WTC11 (cell line): Measurements from ENCODE around the gene PMEPA1. TPM values are rescaled to one million over a fixed set of nuclear protein-coding genes. Genes with fewer than 3 reads are reported as not detected.

Experiments
- ATAC-seq: fragments of 200-7000 bp; cut with Tn5 transposase; 2 replicates; pipeline ENCODE4 v1.10.0; 2021; ENCODE audit warnings: mild to moderate bottlenecking, moderate library complexity
- CTCF ChIA-PET: fragments of 300-600 bp; sonication (Branson Sonifier 250); formaldehyde crosslinking; loops from one replicate; lab custom pipeline; 2021; ENCODE audit warnings: antibody characterized with exemption; lab: Charles Lee
- POLR2A ChIA-PET: fragments of 350-600 bp; sonication (Branson Sonifier 250); formaldehyde crosslinking; loops from one replicate; lab custom pipeline; 2021; ENCODE audit warnings: antibody characterized with exemption; lab: Charles Lee
- DNase-seq: peaks from one replicate; pipeline ENCODE4 v3.0.0; 2021; ENCODE audit warnings: low spot score
- H3K27ac Mint-ChIP-seq: 2 replicates; pipeline ENCODE4 v1.8.0; 2021; ENCODE audit warnings: mixed read lengths
- H3K27me3 Mint-ChIP-seq: 2 replicates; pipeline ENCODE4 v1.8.0; 2021; ENCODE audit warnings: low read depth, mild to moderate bottlenecking, moderate library complexity, mixed read lengths
- H3K36me3 Mint-ChIP-seq: 2 replicates; pipeline ENCODE4 v1.8.0; 2021; ENCODE audit warnings: mixed read lengths
- H3K4me1 Mint-ChIP-seq: 2 replicates; pipeline ENCODE4 v1.8.0; 2022; ENCODE audit warnings: mixed read lengths
- H3K4me3 Mint-ChIP-seq: 2 replicates; pipeline ENCODE4 v1.8.0; 2021; ENCODE audit warnings: mild to moderate bottlenecking, moderate library complexity, mixed read lengths
- H3K9me3 Mint-ChIP-seq: 2 replicates; pipeline ENCODE4 v1.8.0; 2021; ENCODE audit warnings: mixed read lengths
- CREB1 ChIP-seq: sonication (generic); formaldehyde crosslinking; IDR thresholded peaks from 2 replicates; pipeline ENCODE4 v1.8.0; 2023; ENCODE audit warnings: mild to moderate bottlenecking, missing genetic modification reagents
- EMX1 ChIP-seq: fragments of 250-450 bp; sonication (Bioruptor Pico); IDR thresholded peaks from 2 replicates; pipeline ENCODE4 v1.8.0; 2021; ENCODE audit warnings: mild to moderate bottlenecking
- FOXK1 ChIP-seq: sonication (generic); formaldehyde crosslinking; IDR thresholded peaks from 2 replicates; pipeline ENCODE4 v1.8.0; 2022; ENCODE audit warnings: mild to moderate bottlenecking, moderate library complexity, missing genetic modification reagents
- FOXP1 ChIP-seq: sonication (generic); formaldehyde crosslinking; IDR thresholded peaks from 2 replicates; pipeline ENCODE4 v1.8.0; 2022; ENCODE audit warnings: missing genetic modification reagents, mild to moderate bottlenecking, moderate library complexity, borderline replicate concordance
- IRF2 ChIP-seq: sonication (generic); formaldehyde crosslinking; IDR thresholded peaks from 2 replicates; pipeline ENCODE4 v1.8.0; 2022; ENCODE audit warnings: low read depth, missing genetic modification reagents, borderline replicate concordance
- MYBL2 ChIP-seq: sonication (generic); formaldehyde crosslinking; IDR thresholded peaks from 2 replicates; pipeline ENCODE4 v1.8.1; 2023; ENCODE audit warnings: mild to moderate bottlenecking, moderate library complexity, missing genetic modification reagents
- OVOL2 ChIP-seq: fragments of 250-450 bp; sonication (Bioruptor Pico); IDR thresholded peaks from 2 replicates; pipeline ENCODE4 v1.9.0; 2021; ENCODE audit warnings: mild to moderate bottlenecking, borderline replicate concordance
- RELA ChIP-seq: sonication (generic); formaldehyde crosslinking; IDR thresholded peaks from 2 replicates; pipeline ENCODE4 v1.8.1; 2022; ENCODE audit warnings: missing genetic modification reagents, mild to moderate bottlenecking, borderline replicate concordance
- SOX15 ChIP-seq: fragments of 250-450 bp; sonication (Bioruptor Pico); IDR thresholded peaks from 2 replicates; pipeline ENCODE4 v1.9.0; 2021; ENCODE audit warnings: mild to moderate bottlenecking
- TEAD1 ChIP-seq: sonication (generic); formaldehyde crosslinking; IDR thresholded peaks from 2 replicates; pipeline ENCODE4 v1.8.0; 2022; ENCODE audit warnings: mild to moderate bottlenecking, missing genetic modification reagents
- TEAD4 ChIP-seq: sonication (generic); formaldehyde crosslinking; IDR thresholded peaks from 2 replicates; pipeline ENCODE4 v1.8.0; 2022; ENCODE audit warnings: mild to moderate bottlenecking, missing genetic modification reagents
- TP53 ChIP-seq: sonication (generic); formaldehyde crosslinking; IDR thresholded peaks from 2 replicates; pipeline ENCODE4 v1.8.1; 2023; ENCODE audit warnings: mild to moderate bottlenecking, missing genetic modification reagents
- ZBTB21 ChIP-seq: sonication (generic); formaldehyde crosslinking; IDR thresholded peaks from 2 replicates; pipeline ENCODE4 v1.8.1; 2023; ENCODE audit warnings: mild to moderate bottlenecking, missing genetic modification reagents, borderline replicate concordance
- ZNF219 ChIP-seq: sonication (generic); formaldehyde crosslinking; IDR thresholded peaks from 2 replicates; pipeline ENCODE4 v1.8.0; 2023; ENCODE audit warnings: missing genetic modification reagents, mild to moderate bottlenecking, borderline replicate concordance
- ZNF263 ChIP-seq: sonication (generic); formaldehyde crosslinking; IDR thresholded peaks from 2 replicates; pipeline ENCODE4 v1.8.1; 2022; ENCODE audit warnings: low read depth, mild to moderate bottlenecking, moderate library complexity, missing genetic modification reagents
- ZNF317 ChIP-seq: sonication (generic); formaldehyde crosslinking; IDR thresholded peaks from 2 replicates; pipeline ENCODE4 v1.8.1; 2023; ENCODE audit warnings: low read depth, mild to moderate bottlenecking, moderate library complexity, missing genetic modification reagents, borderline replicate concordance
- ZNF416 ChIP-seq: fragments of 250-450 bp; sonication (Bioruptor Pico); IDR thresholded peaks from 2 replicates; pipeline ENCODE4 v1.9.0; 2021; ENCODE audit warnings: mild to moderate bottlenecking, inconsistent platforms
- ZNF423 ChIP-seq: fragments of 250-450 bp; sonication (Bioruptor Pico); IDR thresholded peaks from 2 replicates; pipeline ENCODE4 v2.1.2; 2022; ENCODE audit warnings: mild to moderate bottlenecking, moderate library complexity
- total RNA-seq: library from RNA; stranded (reverse); gene quantifications from 3 replicates; pipeline ENCODE4 v1.2.3, GENCODE V29; 2021
- TF ChIP-seq, protein P1 (sequence below): fragments of 200-600 bp; IDR thresholded peaks from 2 replicates; pipeline ENCODE4 v1.8.0; 2022; ENCODE audit warnings: antibody characterized with exemption
- TF ChIP-seq, protein P2 (sequence below): sonication (generic); formaldehyde crosslinking; IDR thresholded peaks from 2 replicates; pipeline ENCODE4 v1.8.1; 2022; ENCODE audit warnings: low read depth, missing genetic modification reagents, borderline replicate concordance
- TF ChIP-seq, protein P3 (sequence below): fragments of 250-450 bp; sonication (Bioruptor Pico); IDR thresholded peaks from 2 replicates; pipeline ENCODE4 v2.1.2; 2022; ENCODE audit warnings: mild to moderate bottlenecking, moderate library complexity
- TF ChIP-seq, protein P4 (sequence below): sonication (generic); formaldehyde crosslinking; IDR thresholded peaks from 2 replicates; pipeline ENCODE4 v1.8.1; 2022; ENCODE audit warnings: mild to moderate bottlenecking, missing genetic modification reagents, moderate library complexity, borderline replicate concordance

The PMEPA1 gene
- total RNA-seq, 1 experiment from 2014 or later = 40.6 TPM

DNA sequence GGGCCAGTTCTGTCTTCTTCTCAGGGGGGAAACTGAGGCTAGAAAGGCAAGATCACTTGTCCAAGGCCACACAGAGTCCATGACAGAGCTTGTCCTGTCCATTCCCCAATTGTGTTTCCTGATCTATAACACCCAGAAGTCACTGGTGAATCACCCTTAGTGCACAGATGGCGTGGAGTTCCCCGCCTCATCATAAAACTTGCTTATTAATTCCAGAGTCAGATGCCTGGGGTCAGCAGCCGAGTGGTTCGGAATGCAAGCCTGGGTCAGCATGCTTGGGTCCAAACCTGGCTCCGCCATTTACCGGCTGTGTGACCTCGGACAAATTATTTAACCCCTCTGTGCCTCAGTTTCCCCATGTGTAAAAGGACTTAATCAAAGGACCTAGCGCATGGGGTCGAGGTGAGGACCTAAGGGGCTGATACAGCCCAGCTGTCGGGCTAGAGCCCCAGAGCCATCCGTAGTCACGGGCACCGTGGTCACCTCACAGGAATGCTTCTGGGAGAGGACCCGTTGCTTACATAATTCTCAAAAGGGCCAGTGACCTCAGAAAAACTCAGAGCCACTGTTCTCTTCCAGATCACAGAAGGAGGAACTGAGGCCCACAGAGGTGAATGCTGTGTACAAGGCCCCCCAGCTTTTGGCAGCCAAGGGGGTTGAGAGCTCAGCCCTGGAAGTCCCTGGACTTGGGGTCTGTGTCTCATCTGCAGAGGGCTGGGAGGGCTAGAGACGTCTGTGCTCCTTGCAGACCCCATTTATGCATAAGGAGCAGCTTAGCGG is 88.2 kb downstream of the PMEPA1 start:
- peaks cover 28% of the 10 kb centered on the region for H3K9me3 Mint-ChIP-seq
- no peak for DNase-seq
- H3K4me3 Mint-ChIP-seq = no peak overlapping the region
- H3K27ac Mint-ChIP-seq = no peak overlapping the region
- TF ChIP-seq RELA (CRISPR knock-in tag) (no peak), SOX15 (CRISPR knock-in tag) (no peak)
- TF ChIP-seq, protein P1, sequence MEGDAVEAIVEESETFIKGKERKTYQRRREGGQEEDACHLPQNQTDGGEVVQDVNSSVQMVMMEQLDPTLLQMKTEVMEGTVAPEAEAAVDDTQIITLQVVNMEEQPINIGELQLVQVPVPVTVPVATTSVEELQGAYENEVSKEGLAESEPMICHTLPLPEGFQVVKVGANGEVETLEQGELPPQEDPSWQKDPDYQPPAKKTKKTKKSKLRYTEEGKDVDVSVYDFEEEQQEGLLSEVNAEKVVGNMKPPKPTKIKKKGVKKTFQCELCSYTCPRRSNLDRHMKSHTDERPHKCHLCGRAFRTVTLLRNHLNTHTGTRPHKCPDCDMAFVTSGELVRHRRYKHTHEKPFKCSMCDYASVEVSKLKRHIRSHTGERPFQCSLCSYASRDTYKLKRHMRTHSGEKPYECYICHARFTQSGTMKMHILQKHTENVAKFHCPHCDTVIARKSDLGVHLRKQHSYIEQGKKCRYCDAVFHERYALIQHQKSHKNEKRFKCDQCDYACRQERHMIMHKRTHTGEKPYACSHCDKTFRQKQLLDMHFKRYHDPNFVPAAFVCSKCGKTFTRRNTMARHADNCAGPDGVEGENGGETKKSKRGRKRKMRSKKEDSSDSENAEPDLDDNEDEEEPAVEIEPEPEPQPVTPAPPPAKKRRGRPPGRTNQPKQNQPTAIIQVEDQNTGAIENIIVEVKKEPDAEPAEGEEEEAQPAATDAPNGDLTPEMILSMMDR = no peak
- ChIA-PET CTCF (interaction anchor here (1.0 to 3.7 kb wide), 14 partner anchors 10 to 591 kb away, joined by 3 to 37 read pairs (median 8); no protein-coding TSS in a partner anchor), POLR2A (no interaction called here)
- peaks cover 9% of the 10 kb centered on the region for H3K4me1 Mint-ChIP-seq
- ATAC-seq = no peak
- H3K27me3 Mint-ChIP-seq = no peaks in the 10 kb centered on the region; the same call in 1 of the 2 replicates
- peaks cover 11% of the 10 kb centered on the region for H3K36me3 Mint-ChIP-seq

DNA sequence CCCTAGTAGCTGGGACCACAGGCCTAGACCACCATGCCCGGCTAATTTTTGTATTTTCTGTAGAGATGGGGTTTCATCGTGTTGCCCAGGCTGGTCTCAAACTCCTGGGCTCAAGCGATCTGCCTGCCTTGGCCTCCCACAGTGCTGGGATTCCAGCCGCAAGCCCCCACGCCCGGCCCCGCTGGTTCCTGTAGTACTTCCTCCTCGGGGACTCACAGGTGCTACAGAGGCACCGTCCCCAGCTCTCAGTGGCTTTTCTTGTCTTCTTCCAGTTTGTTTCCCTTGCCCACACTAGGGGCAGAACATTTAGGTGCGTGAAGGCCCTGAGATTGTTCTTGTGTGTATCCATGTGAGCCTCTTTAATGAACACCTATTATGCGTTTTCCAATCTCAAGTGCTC is 88.8 kb downstream of the PMEPA1 start:
- peaks cover 25% of the 10 kb centered on the region for H3K9me3 Mint-ChIP-seq
- peaks cover 8% of the 10 kb centered on the region; the same call in 1 of the 2 replicates for H3K36me3 Mint-ChIP-seq
- peaks cover 3% of the 10 kb centered on the region for H3K4me1 Mint-ChIP-seq
- DNase-seq = no peak
- POLR2A ChIA-PET = no interaction called here
- ATAC-seq = no peak
- H3K27ac Mint-ChIP-seq = no peak overlapping the region
- TF ChIP-seq OVOL2 (CRISPR knock-in tag) (no peak), TEAD4 (CRISPR knock-in tag) (no peak), CREB1 (CRISPR knock-in tag) (no peak), RELA (CRISPR knock-in tag) (no peak), ZNF423 (CRISPR knock-in tag) (no peak), TP53 (CRISPR knock-in tag) (no peak), ZBTB21 (CRISPR knock-in tag) (no peak)
- TF ChIP-seq, all 79 proteins: peak for 0
- no peak overlapping the region for H3K4me3 Mint-ChIP-seq
- CTCF ChIA-PET = interaction anchor here (3.7 kb wide), 1 partner anchor 9 kb away, joined by 37 read pairs; no protein-coding TSS in a partner anchor
- H3K27me3 Mint-ChIP-seq = no peaks in the 10 kb centered on the region; the same call in 1 of the 2 replicates

DNA sequence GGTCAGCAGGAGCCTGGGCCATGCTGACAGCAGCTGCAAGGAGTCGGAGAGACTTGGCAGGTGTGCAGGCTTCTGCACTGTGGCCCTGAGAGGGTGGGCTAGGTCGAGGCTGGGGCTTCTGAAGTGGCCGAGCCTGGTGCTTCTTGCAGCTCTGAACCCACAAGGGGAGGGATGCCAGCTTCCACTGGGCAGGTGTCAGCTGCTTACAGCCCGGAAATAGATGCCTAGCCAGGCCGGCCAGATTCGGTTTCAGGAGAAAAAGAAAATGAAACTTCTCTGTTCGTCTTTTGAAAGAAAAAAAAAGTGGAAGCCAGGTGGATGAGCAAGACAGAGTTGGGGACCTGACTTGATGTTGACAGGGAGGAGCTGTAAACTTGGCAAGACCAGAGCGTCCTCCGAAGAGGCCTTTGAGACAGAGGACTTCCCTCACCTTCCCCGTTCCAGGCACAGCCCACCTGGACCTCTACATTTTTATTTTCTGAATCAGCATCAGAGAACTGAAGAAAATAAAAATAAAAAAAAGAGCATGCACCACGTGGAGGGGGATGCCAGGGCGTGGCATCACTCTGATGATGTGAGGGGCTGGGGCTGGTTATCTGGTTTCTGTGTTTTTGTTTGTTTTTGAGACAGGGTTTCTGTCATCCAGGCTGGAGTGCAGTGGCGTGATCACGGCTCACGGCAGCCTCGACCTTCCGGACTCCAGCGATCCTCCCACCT is 89.4 kb downstream of the PMEPA1 start, which contains the start of gene ZBP1:
Gene ZBP1 (minus strand): TSS at position 153 of the 717 bp plus-strand sequence. CDS start 131 bp downstream, at position 22.
- ATAC-seq = no peak
- H3K27ac Mint-ChIP-seq = no peak within 1 kb of the TSS
- ChIA-PET CTCF (interaction anchor here (0.7 to 3.7 kb wide), 4 partner anchors 9 to 499 kb away, joined by 3 to 37 read pairs (median 4); no protein-coding TSS in a partner anchor), POLR2A (no interaction called here)
- no peaks in the 10 kb centered on the region for H3K4me1 Mint-ChIP-seq
- H3K4me3 Mint-ChIP-seq = no peak within 1 kb of the TSS
- H3K36me3 Mint-ChIP-seq = peaks cover 8% of the 10 kb centered on the region; the same call in 1 of the 2 replicates
- DNase-seq = no peak
- H3K27me3 Mint-ChIP-seq = no peaks in the 10 kb centered on the region; the same call in 1 of the 2 replicates
- H3K9me3 Mint-ChIP-seq = peaks cover 21% of the 10 kb centered on the region
- TF ChIP-seq ZNF263 (CRISPR knock-in tag) = no peak
- TF ChIP-seq FOXK1 (CRISPR knock-in tag) = no peak
- TF ChIP-seq, protein P2, sequence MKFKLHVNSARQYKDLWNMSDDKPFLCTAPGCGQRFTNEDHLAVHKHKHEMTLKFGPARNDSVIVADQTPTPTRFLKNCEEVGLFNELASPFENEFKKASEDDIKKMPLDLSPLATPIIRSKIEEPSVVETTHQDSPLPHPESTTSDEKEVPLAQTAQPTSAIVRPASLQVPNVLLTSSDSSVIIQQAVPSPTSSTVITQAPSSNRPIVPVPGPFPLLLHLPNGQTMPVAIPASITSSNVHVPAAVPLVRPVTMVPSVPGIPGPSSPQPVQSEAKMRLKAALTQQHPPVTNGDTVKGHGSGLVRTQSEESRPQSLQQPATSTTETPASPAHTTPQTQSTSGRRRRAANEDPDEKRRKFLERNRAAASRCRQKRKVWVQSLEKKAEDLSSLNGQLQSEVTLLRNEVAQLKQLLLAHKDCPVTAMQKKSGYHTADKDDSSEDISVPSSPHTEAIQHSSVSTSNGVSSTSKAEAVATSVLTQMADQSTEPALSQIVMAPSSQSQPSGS (CRISPR knock-in tag) = no peak
- TF ChIP-seq IRF2 = no peak
- no peak for TF ChIP-seq ZNF219
- TF ChIP-seq, protein P3, sequence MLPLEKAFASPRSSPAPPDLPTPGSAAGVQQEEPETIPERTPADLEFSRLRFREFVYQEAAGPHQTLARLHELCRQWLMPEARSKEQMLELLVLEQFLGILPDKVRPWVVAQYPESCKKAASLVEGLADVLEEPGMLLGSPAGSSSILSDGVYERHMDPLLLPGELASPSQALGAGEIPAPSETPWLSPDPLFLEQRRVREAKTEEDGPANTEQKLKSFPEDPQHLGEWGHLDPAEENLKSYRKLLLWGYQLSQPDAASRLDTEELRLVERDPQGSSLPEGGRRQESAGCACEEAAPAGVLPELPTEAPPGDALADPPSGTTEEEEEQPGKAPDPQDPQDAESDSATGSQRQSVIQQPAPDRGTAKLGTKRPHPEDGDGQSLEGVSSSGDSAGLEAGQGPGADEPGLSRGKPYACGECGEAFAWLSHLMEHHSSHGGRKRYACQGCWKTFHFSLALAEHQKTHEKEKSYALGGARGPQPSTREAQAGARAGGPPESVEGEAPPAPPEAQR (CRISPR knock-in tag) = no peak
- TF ChIP-seq, protein P4, sequence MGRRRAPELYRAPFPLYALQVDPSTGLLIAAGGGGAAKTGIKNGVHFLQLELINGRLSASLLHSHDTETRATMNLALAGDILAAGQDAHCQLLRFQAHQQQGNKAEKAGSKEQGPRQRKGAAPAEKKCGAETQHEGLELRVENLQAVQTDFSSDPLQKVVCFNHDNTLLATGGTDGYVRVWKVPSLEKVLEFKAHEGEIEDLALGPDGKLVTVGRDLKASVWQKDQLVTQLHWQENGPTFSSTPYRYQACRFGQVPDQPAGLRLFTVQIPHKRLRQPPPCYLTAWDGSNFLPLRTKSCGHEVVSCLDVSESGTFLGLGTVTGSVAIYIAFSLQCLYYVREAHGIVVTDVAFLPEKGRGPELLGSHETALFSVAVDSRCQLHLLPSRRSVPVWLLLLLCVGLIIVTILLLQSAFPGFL (CRISPR knock-in tag) = no peak
- no peak for TF ChIP-seq ZNF317 (CRISPR knock-in tag)
- TF ChIP-seq SOX15 (CRISPR knock-in tag) = no peak
- no peak for TF ChIP-seq EMX1 (CRISPR knock-in tag)
- no peak for TF ChIP-seq MYBL2
- TF ChIP-seq TEAD1 = no peak
- TF ChIP-seq, protein P1 = no peak
- TF ChIP-seq FOXP1 (CRISPR knock-in tag) = no peak
- TF ChIP-seq ZNF416 (CRISPR knock-in tag) = no peak
